SK-N-SH (cell line): ENCODE data around the gene CDH23. TPM values are rescaled to one million over a fixed set of nuclear protein-coding genes. Genes with fewer than 3 reads are reported as not detected.

ENCODE experiments used
- CTCF ChIA-PET: fragments of 300-600, 350-600 bp; formaldehyde crosslinking; extraction: SDS; loops from one replicate; lab custom pipeline; 2021; lab: Yijun Ruan, JAX
- POLR2A ChIA-PET: fragments of 350-600 bp; sonication (Branson Sonifier 250); formaldehyde crosslinking; extraction: SDS; loops from one replicate; lab custom pipeline; 2020; ENCODE audit warnings: antibody characterized with exemption, inconsistent platforms; lab: Yijun Ruan, JAX
- DNase-seq: peaks from one replicate; pipeline ENCODE4 v3.0.0; 2012
- H2AFZ ChIP-seq: fragments of 200-600 bp; sonication (generic); 2 replicates; pipeline ENCODE4 v1.8.1; 2016; ENCODE audit warnings: antibody characterized with exemption, mild to moderate bottlenecking, low read depth
- H3F3A ChIP-seq: fragments of 200-600 bp; sonication (generic); replicated peaks from 2 replicates; pipeline ENCODE3; 2016; ENCODE audit warnings: antibody characterized with exemption, mild to moderate bottlenecking; ENCODE audit not compliant: insufficient read depth
- H3K27ac ChIP-seq, 2 experiments: fragments of 200-500 bp in 1 of 2; fragments of 200-600 bp in 1 of 2; sonication (Bioruptor generic) in 1 of 2; sonication (generic), shearing (Covaris generic) in 1 of 2; 2 replicates each; pipeline versions ENCODE4 v1.5.1 to v1.6.1; 2014 to 2016; ENCODE audit warnings: low read depth in 2 of 2, inconsistent platforms in 1 of 2, low read length in 1 of 2, mild to moderate bottlenecking in 1 of 2, mixed read lengths in 1 of 2
- H3K27me3 ChIP-seq: fragments of 200-600 bp; sonication (generic), shearing (Covaris generic); 2 replicates; pipeline ENCODE4 v1.6.1; 2016; ENCODE audit warnings: mixed run types; ENCODE audit not compliant: insufficient read depth
- H3K36me3 ChIP-seq, 2 experiments: fragments of 200-500 bp in 1 of 2; fragments of 200-600 bp in 1 of 2; sonication (Bioruptor generic) in 1 of 2; sonication (generic) in 1 of 2; replicated peaks in 1 of 2; 2 replicates each; pipeline versions ENCODE3 to v1.5.1; 2014 to 2016; ENCODE audit warnings: low read length in 1 of 2, mild to moderate bottlenecking in 1 of 2; ENCODE audit not compliant: insufficient read depth in 2 of 2, control insufficient read depth in 1 of 2
- H3K4me1 ChIP-seq, 2 experiments: fragments of 200-500 bp in 1 of 2; fragments of 200-600 bp in 1 of 2; sonication (Bioruptor generic) in 1 of 2; sonication (generic), shearing (Covaris generic) in 1 of 2; 2 replicates each; pipeline versions ENCODE4 v1.5.1 to v1.6.1; 2014 to 2016; ENCODE audit warnings: low read depth in 1 of 2, low read length in 1 of 2, mixed run types in 1 of 2; ENCODE audit not compliant: insufficient read depth in 2 of 2, control insufficient read depth in 1 of 2
- H3K4me2 ChIP-seq: fragments of 200-600 bp; sonication (generic), shearing (Covaris generic); 2 replicates; pipeline ENCODE4 v1.6.1; 2017; ENCODE audit warnings: mixed run types
- H3K4me3 ChIP-seq, 2 experiments: fragments of 200-500 bp in 1 of 2; fragments of 200-600 bp in 1 of 2; sonication (Bioruptor generic) in 1 of 2; sonication (generic), shearing (Covaris generic) in 1 of 2; 2 replicates each; pipeline versions ENCODE4 v1.5.1 to v1.8.1; 2014 to 2016; ENCODE audit warnings: low read depth in 2 of 2, inconsistent platforms in 1 of 2, low read length in 1 of 2, mild to moderate bottlenecking in 1 of 2, mixed read lengths in 1 of 2, moderate library complexity in 1 of 2
- H3K79me2 ChIP-seq: fragments of 200-600 bp; sonication (generic); 2 replicates; pipeline ENCODE4 v1.8.1; 2017; ENCODE audit warnings: mild to moderate bottlenecking; ENCODE audit not compliant: insufficient read depth
- H3K9ac ChIP-seq: fragments of 200-600 bp; sonication (generic); 2 replicates; pipeline ENCODE4 v1.6.1; 2017; ENCODE audit warnings: mixed run types
- H3K9me2 ChIP-seq: fragments of 200-600 bp; sonication (generic); 2 replicates; pipeline ENCODE4 v1.6.1; 2017; ENCODE audit warnings: mixed run types
- H3K9me3 ChIP-seq: fragments of 200-600 bp; sonication (generic); 2 replicates; pipeline ENCODE4 v1.6.1; 2017; ENCODE audit warnings: mixed run types, mild to moderate bottlenecking, moderate library complexity
- H4K20me1 ChIP-seq: fragments of 200-600 bp; sonication (generic); 2 replicates; pipeline ENCODE4 v1.6.1; 2017; ENCODE audit warnings: mild to moderate bottlenecking, mixed run types; ENCODE audit not compliant: insufficient read depth
- EP300 ChIP-seq, 2 experiments: IDR thresholded peaks; 2 replicates each; pipeline versions ENCODE4 v1.4.0 to v1.6.1; 2012; ENCODE audit warnings: borderline replicate concordance in 1 of 2, low read depth in 1 of 2, low read length in 1 of 2
- FOXM1 ChIP-seq: IDR thresholded peaks from 2 replicates; pipeline ENCODE4 v1.4.0; 2012; ENCODE audit warnings: low read depth, mild to moderate bottlenecking
- GABPA ChIP-seq: IDR thresholded peaks from 2 replicates; pipeline ENCODE4 v1.4.0; 2012; ENCODE audit warnings: low read depth, mild to moderate bottlenecking
- GATA2 ChIP-seq: sonication (generic); formaldehyde crosslinking; IDR thresholded peaks from 2 replicates; pipeline ENCODE4 v1.5.0; 2020; ENCODE audit warnings: mild to moderate bottlenecking, missing genetic modification reagents
- MAX ChIP-seq: IDR thresholded peaks from 2 replicates; pipeline ENCODE4 v1.4.0; 2012; ENCODE audit warnings: low read depth
- MXI1 ChIP-seq: IDR thresholded peaks from 2 replicates; pipeline ENCODE4 v1.6.1; 2012; ENCODE audit warnings: mild to moderate bottlenecking, low read depth, low read length, improper control_type of control experiment
- POLR2AphosphoS5 ChIP-seq: IDR thresholded peaks from 2 replicates; pipeline ENCODE4 v1.6.1; 2012; ENCODE audit warnings: low read depth, low read length
- RAD21 ChIP-seq: IDR thresholded peaks from 2 replicates; pipeline ENCODE4 v1.6.1; 2012; ENCODE audit warnings: mild to moderate bottlenecking, low read length
- RCOR1 ChIP-seq: fragments of 150-350 bp; IDR thresholded peaks from 2 replicates; pipeline ENCODE4 v1.6.1; 2017; ENCODE audit warnings: antibody characterized with exemption, low read length
- RFX5 ChIP-seq: IDR thresholded peaks from 2 replicates; pipeline ENCODE4 v1.6.1; 2012; ENCODE audit warnings: mild to moderate bottlenecking, improper control_type of control experiment, low read length
- SIN3A ChIP-seq: IDR thresholded peaks from 2 replicates; pipeline ENCODE4 v1.6.1; 2012; ENCODE audit warnings: low read depth, mild to moderate bottlenecking, low read length, moderate library complexity, borderline replicate concordance
- SMC3 ChIP-seq: IDR thresholded peaks from 2 replicates; pipeline ENCODE4 v1.6.1; 2012; ENCODE audit warnings: low read depth, low read length, improper control_type of control experiment
- TAF1 ChIP-seq: IDR thresholded peaks from 2 replicates; pipeline ENCODE4 v1.6.1; 2012; ENCODE audit warnings: low read depth, mild to moderate bottlenecking, low read length, moderate library complexity, borderline replicate concordance
- TEAD4 ChIP-seq: IDR thresholded peaks from 2 replicates; pipeline ENCODE4 v1.4.0; 2012; ENCODE audit warnings: mild to moderate bottlenecking, borderline replicate concordance; ENCODE audit not compliant: insufficient read depth
- YY1 ChIP-seq: IDR thresholded peaks from 2 replicates; pipeline ENCODE4 v1.4.0; 2012; ENCODE audit warnings: low read depth, mild to moderate bottlenecking
- WGBS: methylation state at CpG from one replicate; pipeline ENCODE4 v1.1.6; 2017; ENCODE audit warnings: low lambda C conversion rate; 5-methylcytosine and 5-hydroxymethylcytosine counted together
- polyA plus RNA-seq, 3 experiments: library from polyadenylated mRNA; depleted of rRNA; stranded (reverse); fragments of >200 nt; gene quantifications; 2 replicates each; pipeline ENCODE4 v1.2.3, GENCODE V29; 2012
- TF ChIP-seq, protein P1 (sequence below): fragments of 200-600 bp; sonication (generic); IDR thresholded peaks from 2 replicates; pipeline ENCODE4 v1.6.1; 2017; ENCODE audit warnings: antibody characterized with exemption, mild to moderate bottlenecking, moderate library complexity

Gene CDH23
- polyA plus RNA-seq, 1 of the 3 experiments (the other 2 are of a cell fraction) = 0.03 TPM

GRCh38 chr10:71836596-71836974 lies 439.9 kb downstream of the CDH23 start:
- no peak for TF ChIP-seq SIN3A
- no peak for TF ChIP-seq GABPA
- no peak for TF ChIP-seq SMC3
- no peak for TF ChIP-seq MXI1
- TF ChIP-seq YY1 = no peak
- no peak for TF ChIP-seq EP300 (IDR thresholded peaks at IDR 0.05; ENCODE audit: borderline replicate concordance in 1 of 2, low read depth in 1 of 2, low read length in 1 of 2)
- no peak for TF ChIP-seq MAX
- TF ChIP-seq RCOR1 = no peak
- no peak for TF ChIP-seq TAF1
- no peak for TF ChIP-seq GATA2 (CRISPR knock-in tag)
- TF ChIP-seq POLR2AphosphoS5 = no peak
- TF ChIP-seq FOXM1 = no peak
- TF ChIP-seq RFX5 = no peak
- ChIA-PET POLR2A (interaction anchor here (1.1 to 1.3 kb wide), 2 partner anchors 14 to 44 kb away, joined by 4 to 9 read pairs; partner anchors contain the start of gene PSAP), CTCF (interaction anchor here (0.8 to 6.4 kb wide), 7 partner anchors 11 to 59 kb away, joined by 3 to 65 read pairs (median 5); no protein-coding TSS in a partner anchor)
- Histone ChIP-seq H3K79me2 (peaks cover 98% of the 10 kb centered on the region), H3K9me3 (no peaks in the 10 kb centered on the region), H4K20me1 (peaks cover 97% of the 10 kb centered on the region), H2AFZ (no peak overlapping the region), H3K36me3 (peaks cover 10 to 16% of the 10 kb centered on the region in 2 experiments), H3K27me3 (no peaks in the 10 kb centered on the region), H3F3A (peaks cover 19% of the 10 kb centered on the region), H3K9ac (no peak overlapping the region), H3K27ac (peak overlapping the region; percentile 69 to 94; a peak in 3 of 4 replicates), H3K9me2 (no peaks in the 10 kb centered on the region), H3K4me1 (peaks cover 49 to 56% of the 10 kb centered on the region in 2 experiments), H3K4me3 (no peak overlapping the region), H3K4me2 (peak overlapping the region; percentile 57; the same call in 1 of the 2 replicates)
- DNase-seq = no peak
- WGBS = 86% methylated on average over 3 of the region's 4 CpGs

DNA sequence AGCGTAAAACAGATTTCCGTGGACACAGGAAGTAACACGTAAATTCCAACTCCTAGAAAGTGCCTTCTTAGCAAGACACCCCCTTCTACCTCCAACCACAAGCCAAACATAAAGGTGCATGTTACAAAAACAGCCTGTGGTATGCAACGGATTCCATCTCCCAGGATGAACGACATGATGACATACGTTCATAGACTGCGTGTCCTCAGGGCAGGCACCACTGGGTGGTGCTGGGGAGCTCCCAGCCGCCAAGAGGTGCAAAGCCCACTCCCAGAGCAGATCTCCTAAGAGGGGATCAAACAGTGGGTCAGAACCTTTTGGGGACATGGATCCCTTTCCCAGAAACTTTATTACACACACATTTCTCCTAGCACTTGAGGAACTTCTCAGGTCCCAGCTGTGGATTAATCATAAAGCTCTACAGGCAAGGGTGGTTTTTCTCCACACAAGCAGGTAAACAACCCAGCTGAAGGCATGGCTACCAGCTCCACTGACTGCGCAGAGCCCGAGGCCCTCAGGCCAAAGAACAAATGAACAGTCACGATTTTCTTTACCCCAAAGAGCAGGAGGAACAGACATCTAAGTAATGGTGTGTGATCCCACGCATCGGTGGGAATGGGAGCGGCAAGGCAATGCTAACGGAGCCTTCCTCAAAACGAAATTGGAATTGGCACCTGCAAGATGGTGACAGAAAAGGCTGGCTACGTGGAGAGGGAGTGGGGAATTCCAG lies 440.5 kb downstream of the CDH23 start:
- Histone ChIP-seq H3K9me3 (no peaks in the 10 kb centered on the region), H3K36me3 (peaks cover 9 to 10% of the 10 kb centered on the region in 2 experiments), H2AFZ (no peak overlapping the region), H3F3A (peaks cover 19% of the 10 kb centered on the region), H3K9ac (no peak overlapping the region), H3K79me2 (peaks cover 98% of the 10 kb centered on the region), H3K27me3 (no peaks in the 10 kb centered on the region), H4K20me1 (peaks cover 96% of the 10 kb centered on the region), H3K4me1 (peaks cover 49 to 58% of the 10 kb centered on the region in 2 experiments), H3K4me3 (no peak overlapping the region), H3K9me2 (no peaks in the 10 kb centered on the region), H3K27ac (peak overlapping the region; percentile 78 to 94; a peak in 3 of 4 replicates), H3K4me2 (peak overlapping the region; percentile 56; the same call in 1 of the 2 replicates)
- ChIA-PET CTCF (interaction anchor here (0.7 to 6.4 kb wide), 6 partner anchors 11 to 58 kb away, joined by 3 to 65 read pairs (median 5); partner anchors contain the start of gene PSAP), POLR2A (no interaction called here)
- TF ChIP-seq, protein P1, sequence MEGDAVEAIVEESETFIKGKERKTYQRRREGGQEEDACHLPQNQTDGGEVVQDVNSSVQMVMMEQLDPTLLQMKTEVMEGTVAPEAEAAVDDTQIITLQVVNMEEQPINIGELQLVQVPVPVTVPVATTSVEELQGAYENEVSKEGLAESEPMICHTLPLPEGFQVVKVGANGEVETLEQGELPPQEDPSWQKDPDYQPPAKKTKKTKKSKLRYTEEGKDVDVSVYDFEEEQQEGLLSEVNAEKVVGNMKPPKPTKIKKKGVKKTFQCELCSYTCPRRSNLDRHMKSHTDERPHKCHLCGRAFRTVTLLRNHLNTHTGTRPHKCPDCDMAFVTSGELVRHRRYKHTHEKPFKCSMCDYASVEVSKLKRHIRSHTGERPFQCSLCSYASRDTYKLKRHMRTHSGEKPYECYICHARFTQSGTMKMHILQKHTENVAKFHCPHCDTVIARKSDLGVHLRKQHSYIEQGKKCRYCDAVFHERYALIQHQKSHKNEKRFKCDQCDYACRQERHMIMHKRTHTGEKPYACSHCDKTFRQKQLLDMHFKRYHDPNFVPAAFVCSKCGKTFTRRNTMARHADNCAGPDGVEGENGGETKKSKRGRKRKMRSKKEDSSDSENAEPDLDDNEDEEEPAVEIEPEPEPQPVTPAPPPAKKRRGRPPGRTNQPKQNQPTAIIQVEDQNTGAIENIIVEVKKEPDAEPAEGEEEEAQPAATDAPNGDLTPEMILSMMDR = peak; percentile 50
- TF ChIP-seq TEAD4 (no peak), SMC3 (0 out of 2 replicates have a peak, but pooled peaks have one; percentile 21), RAD21 (peak; percentile 38)
- WGBS = 79% methylated on average over 17 of the region's 17 CpGs
- peak; percentile 40 for DNase-seq
